ENCODE measurements around the gene OR2AT4.

GRCh38 chr11:75101424-75102128 is 4.9 kb upstream of the OR2AT4 start:
- TF ChIP-seq CTCF (conservative IDR thresholded peaks at IDR 0.05) (no peak), ZFX (IDR thresholded peaks at IDR 0.05) (no peak)

Data from C4-2B (cell line).